Measurements from ENCODE around the gene PLEKHG4B. TPM values are rescaled to one million over a fixed set of nuclear protein-coding genes. Genes with fewer than 3 reads are reported as not detected.

PLEKHG4B gene
- total RNA-seq, 1 donor from 2014 or later = 5.4 TPM

DNA sequence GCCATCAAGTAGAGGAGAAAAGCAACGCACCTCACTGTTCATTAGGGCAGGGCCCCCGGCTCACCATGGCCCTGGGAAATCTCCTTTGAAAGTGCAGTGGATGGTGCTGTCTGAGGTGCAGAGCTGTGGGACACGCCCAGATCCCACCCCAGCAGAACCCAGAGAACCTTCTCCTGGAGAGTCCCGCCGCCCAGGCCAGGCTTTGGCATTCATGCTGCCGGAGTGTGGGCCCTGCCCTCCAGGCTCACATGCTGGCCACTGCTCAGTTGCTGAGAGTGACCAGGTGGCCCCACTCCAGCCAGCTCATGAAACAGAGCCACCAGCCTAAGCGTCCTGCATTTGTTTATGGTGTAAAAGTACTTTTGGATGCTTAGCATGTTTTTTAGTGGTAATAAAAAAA is 75.5 kb downstream of the PLEKHG4B start:
- no peaks in the 10 kb centered on the region for H3K36me3 ChIP-seq (ENCODE audit: control insufficient read depth, insufficient read depth, low read length)
- H3K27me3 ChIP-seq (ENCODE audit: control insufficient read depth, insufficient read depth, low read length) = no peaks in the 10 kb centered on the region
- H3K4me3 ChIP-seq (ENCODE audit: low read depth, low read length) = no peak overlapping the region
- DNase-seq (ENCODE audit: low read depth) = no peak
- TF ChIP-seq, protein P1, sequence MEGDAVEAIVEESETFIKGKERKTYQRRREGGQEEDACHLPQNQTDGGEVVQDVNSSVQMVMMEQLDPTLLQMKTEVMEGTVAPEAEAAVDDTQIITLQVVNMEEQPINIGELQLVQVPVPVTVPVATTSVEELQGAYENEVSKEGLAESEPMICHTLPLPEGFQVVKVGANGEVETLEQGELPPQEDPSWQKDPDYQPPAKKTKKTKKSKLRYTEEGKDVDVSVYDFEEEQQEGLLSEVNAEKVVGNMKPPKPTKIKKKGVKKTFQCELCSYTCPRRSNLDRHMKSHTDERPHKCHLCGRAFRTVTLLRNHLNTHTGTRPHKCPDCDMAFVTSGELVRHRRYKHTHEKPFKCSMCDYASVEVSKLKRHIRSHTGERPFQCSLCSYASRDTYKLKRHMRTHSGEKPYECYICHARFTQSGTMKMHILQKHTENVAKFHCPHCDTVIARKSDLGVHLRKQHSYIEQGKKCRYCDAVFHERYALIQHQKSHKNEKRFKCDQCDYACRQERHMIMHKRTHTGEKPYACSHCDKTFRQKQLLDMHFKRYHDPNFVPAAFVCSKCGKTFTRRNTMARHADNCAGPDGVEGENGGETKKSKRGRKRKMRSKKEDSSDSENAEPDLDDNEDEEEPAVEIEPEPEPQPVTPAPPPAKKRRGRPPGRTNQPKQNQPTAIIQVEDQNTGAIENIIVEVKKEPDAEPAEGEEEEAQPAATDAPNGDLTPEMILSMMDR (IDR thresholded peaks at IDR 0.05; ENCODE audit: insufficient read depth, low read length, poor library complexity, severe bottlenecking) = no peak

DNA sequence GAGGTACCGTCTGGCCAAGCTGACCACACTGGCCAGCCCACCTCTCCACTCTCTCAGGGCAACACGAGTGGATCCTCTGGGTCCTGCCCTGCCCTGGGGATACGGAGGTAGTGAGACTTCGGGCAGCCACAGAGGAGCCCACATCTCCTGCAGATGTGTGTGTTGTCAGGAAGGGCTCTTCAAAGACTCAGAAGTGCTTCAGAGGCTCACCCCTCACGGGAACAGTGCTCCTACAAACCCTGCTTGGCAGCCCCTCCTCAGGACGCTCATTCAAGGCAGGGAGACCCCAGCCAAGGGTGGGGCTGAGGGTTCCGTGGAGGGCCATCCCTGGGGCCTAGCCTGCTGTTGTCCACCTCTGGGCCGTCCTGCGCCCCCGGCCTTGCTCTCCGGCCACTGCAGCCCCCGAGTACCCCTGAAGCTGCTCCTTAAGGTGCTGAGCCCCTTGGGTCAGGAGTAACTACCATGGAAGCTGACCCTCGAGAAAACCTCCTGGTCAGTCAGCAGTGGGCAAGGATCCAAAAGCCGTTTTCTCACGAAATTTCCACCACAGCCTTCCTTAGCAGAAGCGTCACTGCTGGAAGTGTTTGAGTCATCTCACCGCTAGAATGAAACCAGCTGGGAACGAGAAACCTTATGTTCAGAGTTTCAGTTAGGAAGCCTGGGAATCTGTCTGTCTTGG is 76.2 kb downstream of the PLEKHG4B start:
- Histone ChIP-seq H3K36me3 (ENCODE audit: control insufficient read depth, insufficient read depth, low read length) (no peaks in the 10 kb centered on the region), H3K27me3 (ENCODE audit: control insufficient read depth, insufficient read depth, low read length) (no peaks in the 10 kb centered on the region), H3K4me3 (ENCODE audit: low read depth, low read length) (no peak overlapping the region)
- TF ChIP-seq, protein P1 (IDR thresholded peaks at IDR 0.05; ENCODE audit: insufficient read depth, low read length, poor library complexity, severe bottlenecking) = no peak
- peak; percentile 63 for DNase-seq (ENCODE audit: low read depth)

DNA sequence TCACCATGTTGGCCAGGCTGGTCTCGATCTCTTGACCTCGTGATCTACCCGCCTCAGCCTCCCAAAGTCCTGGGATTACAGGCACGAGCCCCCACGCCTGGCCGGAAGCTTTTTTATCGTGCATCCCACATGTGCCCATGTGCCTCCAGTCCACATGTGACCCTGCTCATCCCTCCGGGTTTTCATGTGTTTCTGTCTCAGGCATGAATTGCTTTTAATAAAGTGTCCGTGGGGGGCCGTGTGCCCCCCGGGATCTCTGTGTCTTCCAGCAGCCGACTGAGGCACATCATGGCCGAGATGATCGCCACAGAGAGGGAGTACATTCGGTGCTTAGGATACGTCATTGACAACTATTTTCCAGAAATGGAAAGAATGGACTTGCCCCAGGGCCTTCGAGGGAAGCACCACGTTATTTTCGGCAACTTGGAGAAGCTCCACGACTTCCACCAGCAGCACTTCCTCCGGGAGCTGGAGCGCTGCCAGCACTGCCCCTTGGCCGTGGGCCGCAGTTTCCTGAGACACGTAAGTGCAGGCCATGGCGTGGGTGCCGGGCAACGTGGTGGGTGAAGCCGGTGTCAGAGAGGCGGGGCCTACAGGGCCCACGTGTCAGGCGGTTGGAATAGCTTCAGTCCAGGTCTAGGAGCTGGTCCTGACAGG is 77.2 kb downstream of the PLEKHG4B start:
- no peaks in the 10 kb centered on the region for H3K36me3 ChIP-seq (ENCODE audit: control insufficient read depth, insufficient read depth, low read length)
- TF ChIP-seq, protein P1 (IDR thresholded peaks at IDR 0.05; ENCODE audit: insufficient read depth, low read length, poor library complexity, severe bottlenecking) = no peak
- H3K4me3 ChIP-seq (ENCODE audit: low read depth, low read length) = no peak overlapping the region
- DNase-seq (ENCODE audit: low read depth) = no peak
- peaks cover 2% of the 10 kb centered on the region for H3K27me3 ChIP-seq (ENCODE audit: control insufficient read depth, insufficient read depth, low read length)

DNA sequence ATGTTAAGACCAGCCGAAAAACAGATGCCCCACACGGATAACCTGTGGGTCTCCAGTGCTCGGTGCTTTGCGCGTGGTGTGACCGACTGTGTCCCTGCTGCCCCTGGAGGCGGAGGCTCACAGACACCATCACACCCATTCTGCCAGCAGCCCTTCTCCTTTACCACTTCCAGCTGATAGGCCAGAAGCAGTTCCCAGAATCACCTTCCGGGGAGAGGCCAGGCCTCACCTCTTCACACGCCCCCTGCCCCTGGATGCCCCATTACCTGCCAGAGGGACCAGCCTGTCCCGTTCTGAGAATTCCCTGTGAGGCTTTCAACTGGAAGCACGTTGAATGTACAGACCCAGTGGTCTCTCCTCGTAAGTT is 77.7 kb downstream of the PLEKHG4B start:
- no peak overlapping the region for H3K4me3 ChIP-seq (ENCODE audit: low read depth, low read length)
- DNase-seq (ENCODE audit: low read depth) = no peak
- peaks cover 2% of the 10 kb centered on the region for H3K27me3 ChIP-seq (ENCODE audit: control insufficient read depth, insufficient read depth, low read length)
- H3K36me3 ChIP-seq (ENCODE audit: control insufficient read depth, insufficient read depth, low read length) = no peaks in the 10 kb centered on the region
- TF ChIP-seq, protein P1 (IDR thresholded peaks at IDR 0.05; ENCODE audit: insufficient read depth, low read length, poor library complexity, severe bottlenecking) = no peak

DNA sequence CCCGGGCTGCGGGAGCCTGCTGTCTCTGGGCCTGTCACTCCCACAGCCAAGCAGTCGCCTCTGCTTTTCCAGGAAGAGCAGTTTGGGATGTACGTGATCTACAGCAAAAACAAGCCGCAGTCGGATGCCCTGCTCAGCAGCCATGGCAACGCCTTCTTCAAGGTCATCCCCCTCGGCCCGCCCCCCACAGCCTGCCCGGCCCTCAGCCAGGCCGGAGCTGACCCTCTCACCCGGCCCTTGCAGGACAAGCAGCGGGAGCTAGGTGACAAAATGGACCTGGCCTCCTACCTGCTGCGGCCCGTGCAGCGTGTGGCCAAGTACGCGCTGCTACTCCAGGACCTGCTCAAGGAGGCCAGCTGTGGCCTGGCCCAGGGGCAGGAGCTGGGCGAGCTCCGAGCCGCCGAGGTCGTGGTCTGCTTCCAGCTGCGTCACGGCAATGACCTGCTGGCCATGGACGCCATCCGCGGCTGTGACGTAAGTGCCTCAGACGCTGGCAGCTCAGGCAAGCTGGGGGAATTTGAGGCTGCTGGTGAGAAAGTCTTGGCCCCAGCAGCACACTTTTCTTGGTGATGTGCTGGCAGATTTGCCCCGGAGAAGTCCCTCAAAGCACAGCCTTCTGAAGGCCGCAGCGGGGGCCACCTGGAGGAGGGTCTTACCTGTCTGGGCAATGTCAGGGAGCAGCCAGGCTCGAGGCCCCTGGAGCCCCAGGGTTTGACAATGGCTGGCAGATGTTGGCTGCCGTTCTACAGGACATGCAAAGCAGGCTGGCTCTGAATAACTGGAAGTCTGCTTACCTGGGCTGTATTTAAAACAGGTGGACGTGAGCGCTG is 79.2 kb downstream of the PLEKHG4B start:
- DNase-seq (ENCODE audit: low read depth) = no peak
- H3K4me3 ChIP-seq (ENCODE audit: low read depth, low read length) = no peak overlapping the region
- H3K27me3 ChIP-seq (ENCODE audit: control insufficient read depth, insufficient read depth, low read length) = peaks cover 2% of the 10 kb centered on the region
- TF ChIP-seq, protein P1 (IDR thresholded peaks at IDR 0.05; ENCODE audit: insufficient read depth, low read length, poor library complexity, severe bottlenecking) = no peak
- H3K36me3 ChIP-seq (ENCODE audit: control insufficient read depth, insufficient read depth, low read length) = no peaks in the 10 kb centered on the region
